ENCODE data around the gene DRC3. TPM values are rescaled to one million over a fixed set of nuclear protein-coding genes. Genes with fewer than 3 reads are reported as not detected.

DRC3 gene
- total RNA-seq, 1 experiment from 2014 or later, result 2.4 TPM

DNA sequence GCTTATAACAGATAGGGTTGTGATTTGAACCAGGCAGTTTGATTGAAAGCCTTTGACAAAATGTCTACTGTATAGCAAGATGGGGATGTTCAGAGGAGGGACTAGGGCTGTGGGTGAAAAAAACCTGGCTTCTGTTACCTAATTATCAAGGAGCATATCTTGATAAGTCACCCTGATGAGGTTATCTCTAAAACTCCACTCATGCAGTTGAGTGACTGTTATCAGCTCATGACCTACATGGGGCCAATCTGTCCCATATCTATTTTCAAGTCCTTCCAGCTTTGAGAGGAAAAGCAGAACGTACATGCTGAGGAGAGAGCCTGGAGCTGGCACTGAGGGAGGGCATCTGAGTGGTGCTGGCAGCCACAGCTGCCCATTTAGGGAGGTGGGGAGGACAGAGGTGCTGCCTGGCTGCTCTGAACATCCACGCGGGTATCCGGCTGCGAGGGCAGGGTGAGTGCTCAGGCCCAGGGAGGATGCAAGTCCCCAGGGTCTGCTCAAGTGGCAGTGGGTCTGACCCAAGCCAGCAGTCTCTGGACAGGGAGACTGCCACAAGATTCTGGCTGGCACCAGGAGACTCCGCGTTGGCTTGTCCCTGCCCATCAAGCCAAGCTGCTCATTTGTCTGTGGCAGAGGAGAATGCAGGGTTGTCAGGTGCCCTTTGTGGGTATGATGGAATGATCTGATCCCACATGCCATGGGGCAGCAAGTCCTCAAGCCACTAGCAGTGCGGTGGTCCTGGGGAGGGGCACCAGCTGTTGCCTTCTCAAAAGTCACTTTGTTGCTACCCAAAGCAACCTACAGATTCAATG, 37.2 kb downstream of the DRC3 start:
- H3K27ac ChIP-seq (ENCODE audit: low read depth, low read length), result no peak overlapping the region

DNA sequence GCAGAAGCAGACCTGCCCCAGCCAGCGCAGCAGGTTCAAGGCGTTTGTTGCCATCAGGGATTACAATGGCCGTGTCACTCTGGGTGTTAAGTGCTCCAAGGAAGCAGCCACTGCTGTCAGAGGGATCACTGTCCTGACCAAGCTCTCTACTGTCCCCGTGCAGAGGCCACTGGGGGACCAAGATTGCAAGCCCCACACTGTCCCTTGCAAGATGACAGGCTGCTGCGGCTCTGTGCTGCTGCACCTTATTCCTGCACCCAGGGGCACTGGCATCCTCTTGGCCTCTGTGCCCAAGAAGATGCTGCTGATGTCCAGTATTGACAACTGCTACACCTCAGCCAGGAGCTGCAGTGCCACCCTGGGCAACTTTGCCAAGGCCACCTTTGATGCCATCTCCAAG, 38.6 kb downstream of the DRC3 start:
- ChIA-PET RAD21 (ENCODE audit: low non-redundant PET in 1 of 2, low total read pairs in 2 of 2, uncharacterized antibody in 2 of 2, unreplicated experiment in 2 of 2) (no interaction called here), POLR2A (no interaction called here), CTCF (no interaction called here)
- H3K9me3 ChIP-seq (ENCODE audit: control insufficient read depth in 1 of 2, insufficient read depth in 1 of 2, low read depth in 1 of 2, low read length in 2 of 2), result no peaks in the 10 kb centered on the region
- H3K9ac ChIP-seq (ENCODE audit: low read length), result no peak overlapping the region
- DNase-seq (ENCODE audit: low read depth, low spot score) (no peak), ATAC-seq (no peak)
- BruUV-seq (replicated peaks), result no TSS peak
- H3K36me3 ChIP-seq (ENCODE audit: control insufficient read depth in 1 of 2, insufficient read depth in 2 of 2, low read length in 2 of 2), result peaks cover 0 to 3% of the 10 kb centered on the region in 2 experiments; a peak in 1 of 4 replicates
- H3K27ac ChIP-seq (ENCODE audit: low read depth, low read length), result no peak overlapping the region
- no peaks in the 10 kb centered on the region for H4K20me1 ChIP-seq (ENCODE audit: insufficient read depth)
- H3K79me2 ChIP-seq (ENCODE audit: insufficient read depth, low read length), result no peaks in the 10 kb centered on the region
- TF ChIP-seq, protein P1, sequence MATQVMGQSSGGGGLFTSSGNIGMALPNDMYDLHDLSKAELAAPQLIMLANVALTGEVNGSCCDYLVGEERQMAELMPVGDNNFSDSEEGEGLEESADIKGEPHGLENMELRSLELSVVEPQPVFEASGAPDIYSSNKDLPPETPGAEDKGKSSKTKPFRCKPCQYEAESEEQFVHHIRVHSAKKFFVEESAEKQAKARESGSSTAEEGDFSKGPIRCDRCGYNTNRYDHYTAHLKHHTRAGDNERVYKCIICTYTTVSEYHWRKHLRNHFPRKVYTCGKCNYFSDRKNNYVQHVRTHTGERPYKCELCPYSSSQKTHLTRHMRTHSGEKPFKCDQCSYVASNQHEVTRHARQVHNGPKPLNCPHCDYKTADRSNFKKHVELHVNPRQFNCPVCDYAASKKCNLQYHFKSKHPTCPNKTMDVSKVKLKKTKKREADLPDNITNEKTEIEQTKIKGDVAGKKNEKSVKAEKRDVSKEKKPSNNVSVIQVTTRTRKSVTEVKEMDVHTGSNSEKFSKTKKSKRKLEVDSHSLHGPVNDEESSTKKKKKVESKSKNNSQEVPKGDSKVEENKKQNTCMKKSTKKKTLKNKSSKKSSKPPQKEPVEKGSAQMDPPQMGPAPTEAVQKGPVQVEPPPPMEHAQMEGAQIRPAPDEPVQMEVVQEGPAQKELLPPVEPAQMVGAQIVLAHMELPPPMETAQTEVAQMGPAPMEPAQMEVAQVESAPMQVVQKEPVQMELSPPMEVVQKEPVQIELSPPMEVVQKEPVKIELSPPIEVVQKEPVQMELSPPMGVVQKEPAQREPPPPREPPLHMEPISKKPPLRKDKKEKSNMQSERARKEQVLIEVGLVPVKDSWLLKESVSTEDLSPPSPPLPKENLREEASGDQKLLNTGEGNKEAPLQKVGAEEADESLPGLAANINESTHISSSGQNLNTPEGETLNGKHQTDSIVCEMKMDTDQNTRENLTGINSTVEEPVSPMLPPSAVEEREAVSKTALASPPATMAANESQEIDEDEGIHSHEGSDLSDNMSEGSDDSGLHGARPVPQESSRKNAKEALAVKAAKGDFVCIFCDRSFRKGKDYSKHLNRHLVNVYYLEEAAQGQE (IDR thresholded peaks at IDR 0.05; ENCODE audit: low read depth), result no peak
- TF ChIP-seq ZBTB33 (IDR thresholded peaks at IDR 0.05; ENCODE audit: extremely low read depth, insufficient replicate concordance, low read length) (no peak), JUND (IDR thresholded peaks at IDR 0.05) (no peak), CEBPB (IDR thresholded peaks at IDR 0.05; ENCODE audit: low read depth) (no peak), POLR2A (IDR thresholded peaks at IDR 0.05; ENCODE audit: borderline replicate concordance, extremely low read depth, insufficient read depth, insufficient read length) (no peak), POLR2AphosphoS5 (IDR thresholded peaks at IDR 0.05; ENCODE audit: low read depth, low read length) (no peak), SP1 (IDR thresholded peaks at IDR 0.05; ENCODE audit: low read depth) (no peak), YY1 (IDR thresholded peaks at IDR 0.05; ENCODE audit: extremely low read depth, insufficient replicate concordance, low read depth, low read length) (no peak), EZH2 (IDR thresholded peaks at IDR 0.05) (no peak), ZNF274 (IDR thresholded peaks at IDR 0.05; ENCODE audit: low read depth, low read length) (no peak), TCF7L2 (IDR thresholded peaks at IDR 0.05; ENCODE audit: borderline replicate concordance, extremely low read depth, insufficient read depth, insufficient read length) (no peak)
- H3K4me1 ChIP-seq (ENCODE audit: control insufficient read depth in 1 of 2, insufficient read depth in 2 of 2, low read length in 2 of 2), result no peaks in the 10 kb centered on the region
- no peaks in the 10 kb centered on the region for H3K27me3 ChIP-seq (ENCODE audit: insufficient read depth, low read length)
- no peak overlapping the region for H2AFZ ChIP-seq (ENCODE audit: low read depth, low read length, poor library complexity, severe bottlenecking)
- intact Hi-C loops (cut with micrococcal nuclease), result no loop called here
- H3K4me3 ChIP-seq (replicated peaks in 1 of 2; ENCODE audit: low read depth in 1 of 2, low read length in 2 of 2), result no peak overlapping the region
- H3K9me2 ChIP-seq (ENCODE audit: insufficient read depth), result no peaks in the 10 kb centered on the region
- no peak overlapping the region for H3K4me2 ChIP-seq (ENCODE audit: low read length)

More for the DNA sequence above, 37.2 kb downstream of the DRC3 start:
- POLR2A ChIA-PET, result no interaction called here
- no peak overlapping the region for H3K9ac ChIP-seq (ENCODE audit: low read length)
- RAD21 ChIA-PET (ENCODE audit: low non-redundant PET in 1 of 2, low total read pairs in 2 of 2, uncharacterized antibody in 2 of 2, unreplicated experiment in 2 of 2), result no interaction called here
- H3K79me2 ChIP-seq (ENCODE audit: insufficient read depth, low read length), result no peaks in the 10 kb centered on the region
- H4K20me1 ChIP-seq (ENCODE audit: insufficient read depth), result no peaks in the 10 kb centered on the region
- no peaks in the 10 kb centered on the region for H3K9me2 ChIP-seq (ENCODE audit: insufficient read depth)
- no peak overlapping the region for H3K4me2 ChIP-seq (ENCODE audit: low read length)
- no peaks in the 10 kb centered on the region for H3K9me3 ChIP-seq (ENCODE audit: control insufficient read depth in 1 of 2, insufficient read depth in 1 of 2, low read depth in 1 of 2, low read length in 2 of 2)
- no peak for DNase-seq (ENCODE audit: low read depth, low spot score)
- H3K36me3 ChIP-seq (ENCODE audit: control insufficient read depth in 1 of 2, insufficient read depth in 2 of 2, low read length in 2 of 2), result no peaks in the 10 kb centered on the region
- intact Hi-C loops (cut with micrococcal nuclease), result no loop called here
- no peak overlapping the region for H3K4me3 ChIP-seq (replicated peaks in 1 of 2; ENCODE audit: low read depth in 1 of 2, low read length in 2 of 2)
- no peaks in the 10 kb centered on the region for H3K27me3 ChIP-seq (ENCODE audit: insufficient read depth, low read length)
- TF ChIP-seq ZFX (IDR thresholded peaks at IDR 0.05) (no peak), EZH2 (IDR thresholded peaks at IDR 0.05) (no peak), SRF (IDR thresholded peaks at IDR 0.05; ENCODE audit: low read depth) (no peak), EZH2phosphoT487 (IDR thresholded peaks at IDR 0.05; ENCODE audit: borderline replicate concordance) (no peak), FOSL1 (IDR thresholded peaks at IDR 0.05; ENCODE audit: low read depth) (no peak), SIN3A (IDR thresholded peaks at IDR 0.05; ENCODE audit: low read depth) (no peak)
- no peak for ATAC-seq
- H2AFZ ChIP-seq (ENCODE audit: low read depth, low read length, poor library complexity, severe bottlenecking), result no peak overlapping the region
- H3K4me1 ChIP-seq (ENCODE audit: control insufficient read depth in 1 of 2, insufficient read depth in 2 of 2, low read length in 2 of 2), result no peaks in the 10 kb centered on the region
- BruUV-seq (replicated peaks), result no TSS peak
- CTCF ChIA-PET, result no interaction called here

All from HCT116 (cell line).